SH-SY5Y (cell line): ENCODE measurements around the gene NXPH1.

Source experiments
- GATA2 ChIP-seq: IDR thresholded peaks from 2 replicates; pipeline ENCODE4 v1.6.1; 2011; ENCODE audit warnings: mild to moderate bottlenecking, low read depth, low read length
- GATA3 ChIP-seq: IDR thresholded peaks from 2 replicates; pipeline ENCODE4 v1.6.1; 2011; ENCODE audit warnings: low read depth, mild to moderate bottlenecking, low read length, moderate library complexity

Gene NXPH1

GRCh38 chr7:8719102-8719501 lies 285.7 kb downstream of the NXPH1 start:
- no peak for TF ChIP-seq GATA2
- TF ChIP-seq GATA3, result no peak

GRCh38 chr7:8724080-8724718 lies 290.8 kb downstream of the NXPH1 start:
- TF ChIP-seq GATA3, result no peak
- TF ChIP-seq GATA2, result no peak

- no peak for TF ChIP-seq GATA3
- TF ChIP-seq GATA2, result no peak
Observed at GRCh38 chr7:8739837-8740236, 306.4 kb downstream of the NXPH1 start.

GRCh38 chr7:8742837-8743236 lies 309.4 kb downstream of the NXPH1 start:
- TF ChIP-seq GATA3, result no peak
- TF ChIP-seq GATA2, result no peak

- TF ChIP-seq GATA2, result peak; percentile 86
- peak; percentile 89 for TF ChIP-seq GATA3
Observed at GRCh38 chr7:8747338-8747737, 313.9 kb downstream of the NXPH1 start.

- TF ChIP-seq GATA2 (no peak), GATA3 (no peak)
Observed at GRCh38 chr7:8751557-8752231, 318.3 kb downstream of the NXPH1 start.

GRCh38 chr7:8753355-8753754 lies 319.9 kb downstream of the NXPH1 start:
- TF ChIP-seq GATA2 (no peak), GATA3 (no peak)

GRCh38 chr7:8761731-8762130 lies 328.3 kb downstream of the NXPH1 start:
- TF ChIP-seq GATA2, result no peak
- no peak for TF ChIP-seq GATA3

GRCh38 chr7:8762803-8763202 lies 329.4 kb downstream of the NXPH1 start:
- no peak for TF ChIP-seq GATA2

- TF ChIP-seq GATA2 (no peak), GATA3 (no peak)
Observed at GRCh38 chr7:8765374-8765773, 332.0 kb downstream of the NXPH1 start.

GRCh38 chr7:8773518-8773917 lies 340.1 kb downstream of the NXPH1 start:
- TF ChIP-seq GATA2, result no peak
- no peak for TF ChIP-seq GATA3

- TF ChIP-seq GATA2, result no peak
- TF ChIP-seq GATA3, result no peak
Observed at GRCh38 chr7:8778459-8778858, 345.1 kb downstream of the NXPH1 start.

GRCh38 chr7:8781166-8781565 lies 347.8 kb downstream of the NXPH1 start:
- TF ChIP-seq GATA2, result no peak
- no peak for TF ChIP-seq GATA3

GRCh38 chr7:8783229-8783628 lies 349.8 kb downstream of the NXPH1 start:
- TF ChIP-seq GATA3 (no peak), GATA2 (no peak)

GRCh38 chr7:8785081-8785480 lies 351.7 kb downstream of the NXPH1 start:
- TF ChIP-seq GATA3, result no peak

GRCh38 chr7:8800986-8801385 lies 367.6 kb downstream of the NXPH1 start:
- no peak for TF ChIP-seq GATA3
- TF ChIP-seq GATA2, result no peak
